GM18951 (cell line): ENCODE data around the gene ZBTB16.

ENCODE experiments used
- POLR2A ChIP-seq: IDR thresholded peaks from 4 replicates; pipeline ENCODE4 v1.6.1; 2011; ENCODE audit warnings: mild to moderate bottlenecking; ENCODE audit not compliant: insufficient read length, insufficient read depth; ENCODE audit errors: extremely low read depth
- in situ Hi-C: fragments of 300-500 bp; cut with MboI; formaldehyde crosslinking; loops from one replicate; pipeline ENCODE4 v1.12.0; 2022; ENCODE audit warnings: low sequenced_read_pairs, mixed read lengths, inconsistent platforms; ENCODE audit not compliant: unreplicated experiment

ZBTB16 gene

GRCh38 chr11:114251815-114252337 lies 192.4 kb downstream of the ZBTB16 start:
- TF ChIP-seq POLR2A: no peak
- in situ Hi-C loops: loop anchor here (10.0 kb wide), 1 partner anchor 257 kb away; no protein-coding TSS in a partner anchor

DNA sequence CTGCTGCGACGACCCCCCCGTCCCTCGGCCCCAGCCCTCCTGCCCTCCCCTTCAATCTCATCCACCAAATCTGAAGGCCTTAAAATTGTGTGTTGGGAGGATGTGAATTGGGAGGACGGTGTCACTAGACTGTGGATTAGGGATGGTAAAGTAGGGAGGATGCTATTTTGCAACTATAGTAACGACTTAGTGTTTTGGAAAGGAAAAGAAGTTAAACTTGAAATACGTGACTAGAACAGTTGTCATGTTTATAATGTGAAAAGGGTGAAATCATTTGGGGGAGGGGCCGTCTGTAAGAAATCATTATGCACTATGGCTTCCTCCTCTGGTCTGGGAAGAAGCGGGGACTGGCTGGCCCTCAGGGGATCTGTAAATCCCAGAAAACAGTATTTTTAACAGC lies 193.3 kb downstream of the ZBTB16 start:
- in situ Hi-C loops: loop anchor here (10.0 kb wide), 1 partner anchor 258 kb away; no protein-coding TSS in a partner anchor
- TF ChIP-seq POLR2A: no peak

GRCh38 chr11:114253771-114254170 lies 194.3 kb downstream of the ZBTB16 start:
- in situ Hi-C loops: loop anchor here (10.0 kb wide), 1 partner anchor 259 kb away; no protein-coding TSS in a partner anchor
- TF ChIP-seq POLR2A: no peak

DNA sequence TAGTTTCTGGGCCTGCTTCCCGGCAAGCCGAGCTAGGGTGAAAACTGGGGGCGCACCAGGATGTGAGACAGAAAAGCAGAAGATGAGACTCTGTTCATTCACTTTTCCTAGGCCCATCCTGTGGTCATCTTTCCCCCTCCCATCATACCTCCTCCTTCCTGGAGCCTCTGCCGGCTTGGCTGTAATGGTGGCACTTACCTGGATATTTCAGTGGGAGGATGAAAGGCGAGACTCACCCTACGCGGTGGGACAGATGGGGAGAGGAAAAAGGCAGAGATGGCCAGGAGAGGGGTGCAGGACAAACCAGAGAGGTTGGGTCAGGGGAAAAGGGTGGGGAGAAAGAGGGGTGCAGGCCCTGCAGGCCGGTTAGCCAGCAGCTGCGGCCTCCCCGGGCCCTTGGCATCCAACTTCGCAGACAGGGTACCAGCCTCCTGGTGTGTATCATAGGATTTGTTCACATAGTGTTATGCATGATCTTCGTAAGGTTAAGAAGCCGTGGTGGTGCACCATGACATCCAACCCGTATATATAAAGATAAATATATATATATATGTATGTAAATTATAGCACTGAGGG lies 195.1 kb downstream of the ZBTB16 start:
- TF ChIP-seq POLR2A: no peak
- in situ Hi-C loops: loop anchor here (10.0 kb wide), 1 partner anchor 260 kb away; no protein-coding TSS in a partner anchor

- no peak for TF ChIP-seq POLR2A
- in situ Hi-C loops: loop anchor here (10.0 kb wide), 1 partner anchor 260 kb away; no protein-coding TSS in a partner anchor
These were observed 195.8 kb downstream of the ZBTB16 start for GRCh38 chr11:114255289-114255688.

- in situ Hi-C loops: loop anchor here (10.0 kb wide), 1 partner anchor 262 kb away; no protein-coding TSS in a partner anchor
- no peak for TF ChIP-seq POLR2A
These were observed 196.9 kb downstream of the ZBTB16 start for GRCh38 chr11:114256176-114256966.

GRCh38 chr11:114256967-114257286 lies 197.4 kb downstream of the ZBTB16 start:
- no peak for TF ChIP-seq POLR2A
- in situ Hi-C loops: loop anchor here (10.0 kb wide), 1 partner anchor 262 kb away; no protein-coding TSS in a partner anchor

GRCh38 chr11:114257621-114258558 lies 198.4 kb downstream of the ZBTB16 start:
- no peak for TF ChIP-seq POLR2A
- in situ Hi-C loops: loop anchor here (10.0 kb wide), 1 partner anchor 263 kb away; no protein-coding TSS in a partner anchor

GRCh38 chr11:114258696-114259095 lies 199.2 kb downstream of the ZBTB16 start:
- no peak for TF ChIP-seq POLR2A
- in situ Hi-C loops: loop anchor here (10.0 kb wide), 1 partner anchor 264 kb away; no protein-coding TSS in a partner anchor

- in situ Hi-C loops: loop anchor here (10.0 kb wide), 1 partner anchor 264 kb away; no protein-coding TSS in a partner anchor
These were observed 199.6 kb downstream of the ZBTB16 start for GRCh38 chr11:114259124-114259526.

GRCh38 chr11:114259551-114259983 lies 200.1 kb downstream of the ZBTB16 start:
- in situ Hi-C loops: loop anchor here (10.0 kb wide), 1 partner anchor 265 kb away; no protein-coding TSS in a partner anchor
- TF ChIP-seq POLR2A: no peak

More at GRCh38 chr11:114259124-114259526, 199.6 kb downstream of the ZBTB16 start:
- no peak for TF ChIP-seq POLR2A

GRCh38 chr11:114260077-114260476 lies 200.6 kb downstream of the ZBTB16 start:
- TF ChIP-seq POLR2A: no peak
- in situ Hi-C loops: no loop called here
